Activated CD8-positive, alpha-beta memory T cell treated with anti-CD3 and anti-CD28 coated beads, Interleukin-2, amount 50 U/mL, for 24 hours (primary cell): Measurements from ENCODE around the gene EIF2B2.

Source experiments
- DNase-seq: peaks from one replicate; pipeline ENCODE4 v3.0.0-alpha.2; 2020; ENCODE audit errors: extremely low read depth

Gene EIF2B2

GRCh38 chr14:74973905-74974363 lies 28.8 kb upstream of the EIF2B2 start:
- DNase-seq, result no peak

DNA sequence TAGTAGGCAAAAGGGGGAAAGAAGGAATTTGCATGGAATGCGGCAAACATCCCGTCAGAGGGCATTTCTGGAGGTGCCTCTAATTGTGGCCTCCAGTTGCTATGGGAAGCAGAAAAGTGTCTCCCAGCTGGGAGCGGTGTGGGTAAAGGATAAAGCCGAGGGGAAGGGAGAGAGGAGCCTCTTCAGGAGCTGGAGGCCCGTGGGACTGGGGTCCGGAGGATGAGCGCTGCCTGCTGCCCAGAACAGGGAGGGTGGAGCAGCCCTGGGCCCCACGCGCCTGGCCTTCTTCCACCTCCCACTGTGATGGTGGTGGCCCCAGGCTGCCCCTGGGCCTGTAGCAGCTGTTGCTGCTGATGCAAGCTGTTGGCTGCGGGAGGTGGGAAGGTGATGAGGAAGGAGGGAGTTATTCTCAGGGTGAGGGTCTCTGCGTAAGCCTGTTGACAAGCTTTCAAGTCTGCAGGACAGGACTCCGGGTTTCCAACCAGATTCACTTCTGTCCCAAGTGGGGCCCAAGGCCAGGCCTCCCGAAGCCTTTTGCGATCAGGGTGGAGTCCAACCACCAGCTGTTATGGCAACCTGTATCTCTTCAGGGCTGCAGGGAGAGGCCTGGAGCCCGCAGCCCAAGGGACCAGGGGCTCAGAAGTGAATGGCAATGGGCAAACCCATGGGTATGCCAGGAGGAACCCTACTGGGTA lies 28.2 kb upstream of the EIF2B2 start:
- no peak for DNase-seq

DNA sequence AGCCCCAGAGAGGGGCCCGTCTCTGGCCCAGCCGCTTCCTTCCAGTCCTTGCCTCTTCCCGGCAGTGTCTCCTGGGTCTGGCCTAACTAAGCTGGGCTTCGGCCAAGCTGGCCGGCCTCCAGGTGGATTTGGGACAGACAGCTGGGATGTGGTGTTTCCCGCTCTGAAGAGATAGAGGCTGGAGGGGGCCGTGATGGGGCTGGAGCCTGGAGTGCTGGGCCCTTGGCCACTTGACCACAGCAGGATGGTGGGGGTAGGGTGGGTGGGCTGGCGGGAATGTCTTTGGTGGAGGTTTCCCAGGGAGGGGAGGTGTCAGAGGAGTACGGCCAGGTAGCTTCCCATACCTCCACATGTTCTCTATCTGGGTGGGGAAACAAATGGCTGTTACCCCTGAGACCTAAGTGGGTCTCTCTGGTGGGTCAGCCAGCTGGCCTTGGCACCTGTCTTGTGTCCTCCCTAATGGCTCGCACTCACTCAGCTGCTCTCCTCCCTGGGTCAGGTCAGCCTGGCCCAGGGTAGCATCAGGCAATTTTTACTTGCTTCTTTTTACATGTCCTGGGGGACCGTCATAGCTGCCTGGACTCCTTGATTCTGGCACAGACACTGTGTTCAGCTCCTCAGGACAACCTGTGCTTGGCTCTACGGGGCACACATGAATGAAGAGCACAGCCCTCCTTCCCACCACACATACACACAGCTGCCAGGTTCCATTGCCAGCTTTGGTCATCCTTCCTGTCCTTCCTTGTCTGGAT lies 27.5 kb upstream of the EIF2B2 start:
- DNase-seq, result no peak

DNA sequence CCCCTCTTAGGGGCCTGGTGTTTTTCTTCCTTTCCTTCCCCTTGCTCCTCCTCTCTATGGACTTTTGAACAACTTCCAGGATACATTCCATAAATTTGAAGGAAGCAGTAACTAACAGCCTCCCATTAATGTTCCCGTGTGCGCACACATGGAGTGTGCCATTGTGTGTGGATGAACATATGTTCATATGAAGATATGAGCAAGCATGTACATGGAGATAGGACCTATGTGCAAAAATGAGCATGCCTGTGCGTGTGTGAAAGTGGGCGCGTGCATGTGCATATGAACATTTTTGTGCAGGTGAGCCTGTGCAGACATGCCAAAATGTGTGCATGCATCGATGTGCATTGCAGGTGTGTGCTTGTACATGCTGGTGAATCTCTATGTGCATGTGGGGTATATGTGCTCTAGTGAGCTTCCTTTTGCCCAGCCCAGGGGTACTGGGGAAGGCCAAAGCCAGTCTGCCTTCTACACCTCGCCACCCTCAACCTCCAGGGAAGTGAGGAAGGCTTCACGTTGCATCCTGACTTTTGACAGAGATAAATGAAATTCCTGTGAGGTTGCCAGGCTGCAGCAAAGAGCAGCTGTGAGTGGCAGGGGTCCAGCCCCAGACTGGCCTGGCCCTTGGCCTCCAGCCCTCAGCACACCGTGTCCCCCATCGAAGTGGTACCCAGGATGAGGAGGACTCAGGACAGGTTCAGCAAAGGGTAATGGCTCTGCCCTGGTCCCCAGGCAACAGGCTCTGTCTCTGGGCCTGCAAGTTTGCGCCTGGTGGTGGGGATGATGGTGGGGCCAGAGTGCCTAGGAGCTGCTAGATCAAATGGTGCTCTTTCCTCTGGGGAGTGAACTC lies 26.2 kb upstream of the EIF2B2 start:
- no peak for DNase-seq

- DNase-seq, result no peak
Measured at GRCh38 chr14:74977164-74977900, 25.4 kb upstream of the EIF2B2 start.

- no peak for DNase-seq
Measured at GRCh38 chr14:74977901-74978385, 24.8 kb upstream of the EIF2B2 start.

- DNase-seq, result no peak
Measured at GRCh38 chr14:74978416-74978947, 24.2 kb upstream of the EIF2B2 start.

DNA sequence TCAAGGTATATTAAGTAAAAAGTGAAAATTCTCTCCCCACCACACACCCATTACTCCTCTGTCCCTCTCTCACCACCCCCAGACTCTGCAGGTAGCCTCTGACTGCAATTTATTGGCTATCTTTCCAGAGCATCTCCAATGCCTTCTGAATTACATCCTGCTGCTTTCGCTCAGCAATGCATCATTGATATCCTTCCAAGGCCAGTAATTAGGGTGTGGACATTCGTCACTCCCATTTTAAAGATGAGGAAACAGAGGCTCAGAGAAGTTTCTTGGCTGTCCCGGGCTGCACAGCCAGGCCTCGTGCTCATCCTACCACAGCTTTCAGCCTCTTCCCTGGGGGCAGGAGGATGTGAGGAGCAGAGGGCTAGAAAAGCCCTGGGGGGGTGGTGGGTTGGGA lies 23.7 kb upstream of the EIF2B2 start:
- DNase-seq, result no peak

DNA sequence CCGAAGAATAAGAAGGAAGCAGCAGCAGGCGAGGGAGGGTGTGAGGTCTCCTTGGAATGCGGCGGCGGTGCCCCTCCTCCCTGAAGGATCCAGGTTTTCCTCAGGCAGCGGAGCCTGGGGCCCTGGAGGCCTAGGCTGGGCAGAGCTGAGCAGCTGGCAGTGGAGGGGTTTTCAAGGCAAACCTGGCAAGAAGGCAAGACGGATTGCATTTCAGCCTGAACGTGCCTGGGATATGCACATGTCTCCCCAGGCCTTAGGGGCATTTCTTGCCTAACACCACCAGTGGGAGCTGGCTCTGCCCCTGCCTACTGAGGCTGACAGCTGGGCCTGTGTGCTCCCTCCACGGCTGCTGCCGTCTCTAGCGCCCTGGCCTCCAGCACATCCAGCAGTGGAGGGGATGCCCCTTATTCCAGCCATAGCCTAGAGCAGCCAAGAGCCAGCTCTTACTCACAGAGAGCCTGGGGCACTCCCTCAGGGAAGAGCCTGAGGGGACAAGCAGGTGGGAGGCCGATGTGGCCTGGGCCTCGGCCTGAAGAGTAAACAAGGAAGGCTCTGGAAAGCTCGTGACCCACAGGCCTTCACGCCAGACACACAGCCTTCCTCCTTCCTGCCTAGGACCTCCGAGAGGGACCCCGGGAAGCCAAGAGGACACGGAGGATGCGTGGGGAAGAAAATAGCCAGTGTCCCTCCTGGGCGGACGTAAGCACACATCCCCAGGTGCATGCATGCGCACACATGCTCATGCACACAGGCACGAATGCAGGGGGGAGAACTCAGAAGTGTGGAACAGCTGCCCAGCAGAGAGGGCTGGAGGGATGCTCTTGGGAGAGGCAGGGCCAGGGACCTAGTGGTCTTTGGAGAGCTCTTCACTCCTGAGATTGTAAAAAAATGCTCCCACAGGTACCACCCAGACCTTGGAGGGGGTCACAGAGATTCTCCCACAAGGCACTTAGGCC lies 23.0 kb upstream of the EIF2B2 start:
- DNase-seq, result no peak

GRCh38 chr14:74980398-74980730 lies 22.4 kb upstream of the EIF2B2 start:
- DNase-seq, result no peak

- DNase-seq, result no peak
Measured at GRCh38 chr14:74980731-74981461, 21.8 kb upstream of the EIF2B2 start.

- DNase-seq, result no peak
Measured at GRCh38 chr14:74981462-74981782, 21.3 kb upstream of the EIF2B2 start.

DNA sequence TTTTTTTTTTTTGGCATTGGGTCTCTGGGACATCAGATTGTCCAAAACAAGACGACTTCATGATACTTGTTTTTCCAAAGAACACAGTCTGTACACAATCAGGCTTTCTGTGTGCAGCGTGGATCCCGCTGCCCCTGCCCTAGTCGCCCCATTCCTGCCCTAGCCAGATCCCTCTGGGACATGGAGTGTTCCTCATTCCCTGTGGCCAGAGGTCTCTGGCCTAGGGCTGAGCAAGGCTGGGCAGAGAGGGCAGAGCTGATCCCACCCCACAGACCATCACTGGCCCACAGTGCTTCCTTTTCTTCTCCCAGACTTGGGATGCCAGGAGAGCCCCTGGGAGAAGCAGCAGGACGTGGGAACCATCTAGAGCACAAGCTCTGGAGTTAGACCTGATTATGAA lies 20.9 kb upstream of the EIF2B2 start:
- no peak for DNase-seq

DNA sequence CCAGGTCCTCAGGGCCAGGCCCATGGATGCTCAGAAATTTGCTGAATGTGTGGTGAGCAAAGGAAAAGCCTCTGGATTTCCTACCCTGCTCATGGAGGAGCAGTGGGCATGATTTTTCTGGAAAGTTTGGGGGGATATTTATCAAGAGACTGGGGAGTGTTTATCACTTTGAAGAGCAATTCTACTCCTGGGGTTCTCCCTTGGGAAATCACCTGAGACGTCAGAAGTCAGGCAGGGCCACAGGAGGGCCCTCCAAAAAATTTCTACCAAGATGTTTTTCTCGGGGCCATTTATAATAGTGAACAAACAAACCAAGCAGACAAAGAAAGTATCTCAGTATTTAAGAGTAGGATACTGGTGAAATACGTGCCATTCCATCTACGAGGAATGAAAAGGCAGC lies 20.1 kb upstream of the EIF2B2 start:
- DNase-seq, result no peak

- DNase-seq, result no peak
Measured at GRCh38 chr14:74983343-74983742, 19.4 kb upstream of the EIF2B2 start.

- no peak for DNase-seq
Measured at GRCh38 chr14:74984236-74985027, 18.3 kb upstream of the EIF2B2 start.

GRCh38 chr14:74985028-74985310 lies 17.8 kb upstream of the EIF2B2 start:
- no peak for DNase-seq

DNA sequence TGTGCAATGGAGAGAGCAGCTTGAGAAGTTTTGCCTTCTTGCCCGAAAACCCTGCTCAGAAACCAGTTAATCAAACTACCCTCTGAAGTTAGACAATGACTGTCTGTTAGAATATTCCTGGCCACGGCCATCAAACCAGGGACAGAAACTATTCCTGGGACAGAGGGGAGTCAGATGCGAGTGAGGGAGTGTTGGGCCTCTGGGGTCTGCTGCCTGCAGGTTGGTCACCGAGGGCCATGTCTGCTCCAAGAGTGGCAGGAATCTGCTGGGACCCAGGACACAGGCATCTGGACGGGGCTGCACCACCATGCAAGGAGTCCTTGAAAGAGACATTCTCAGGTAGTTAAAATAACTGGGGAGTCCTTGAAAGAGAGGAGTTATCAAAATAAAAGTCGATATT lies 16.9 kb upstream of the EIF2B2 start:
- DNase-seq, result no peak

DNA sequence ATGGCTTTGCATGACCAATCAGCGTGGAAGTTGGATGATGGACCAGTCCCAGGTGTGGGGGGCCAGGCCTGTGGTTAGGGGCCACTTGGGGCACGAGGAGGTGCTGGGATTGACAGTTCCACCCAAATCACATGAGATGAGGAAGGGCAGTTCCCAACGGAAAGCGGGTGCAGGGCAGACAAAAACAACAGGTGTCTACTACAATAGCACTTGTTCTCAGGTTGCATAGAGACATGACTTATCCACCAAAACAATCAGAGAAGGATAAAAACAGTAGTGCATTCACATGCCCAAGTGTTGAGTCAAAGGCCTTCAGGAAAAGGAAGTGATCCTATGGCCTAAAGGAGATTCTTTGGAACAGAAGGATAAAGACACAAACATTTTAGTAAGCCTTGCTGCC lies 14.6 kb upstream of the EIF2B2 start:
- no peak for DNase-seq
